K562 (cell line): ENCODE measurements around the gene TERT.
"Not testable (repeated sequence)": the region's sequence is repeated elsewhere in the genome, so short reads cannot be mapped to it uniquely, and the experiment has no call there.

Experiments
- EZH2 ChIP-seq: IDR thresholded peaks from 2 replicates; pipeline ENCODE4 v1.6.1; 2012; ENCODE audit warnings: low read depth, mild to moderate bottlenecking, inconsistent platforms, low read length, borderline replicate concordance
- JUNB ChIP-seq: fragments of 450-650 bp; formaldehyde crosslinking; conservative IDR thresholded peaks from 2 replicates; pipeline ENCODE4 v1.4.0; 2020; ENCODE audit warnings: mild to moderate bottlenecking
- POLR2A ChIP-seq: fragments of 450-650 bp; conservative IDR thresholded peaks from 2 replicates; pipeline ENCODE4 v1.6.1; 2016
- RBM39 ChIP-seq: fragments of 200-400 bp; formaldehyde crosslinking; optimal IDR thresholded peaks from 2 replicates; pipeline ENCODE3; 2018; ENCODE audit warnings: low read depth, low read length
- YY1 ChIP-seq, 3 experiments: IDR thresholded peaks; 2 replicates each; pipeline ENCODE4 v1.6.1; 2011; ENCODE audit warnings: low read length in 2 of 3, mild to moderate bottlenecking in 2 of 3, moderate library complexity in 2 of 3, borderline replicate concordance in 1 of 3, control low read depth in 1 of 3, low read depth in 1 of 3; ENCODE audit not compliant: insufficient read depth in 3 of 3, insufficient replicate concordance in 2 of 3, control insufficient read depth in 1 of 3, insufficient read length in 1 of 3; ENCODE audit errors: extremely low read depth in 1 of 3
- TF ChIP-seq, protein P1 (sequence below), 3 experiments: IDR thresholded peaks in 2 of 3; conservative IDR thresholded peaks in 1 of 3; 2 replicates each; pipeline ENCODE4 v1.5.1; 2011 to 2012; ENCODE audit warnings: low read length in 3 of 3, mild to moderate bottlenecking in 3 of 3, control low read depth in 2 of 3, improper control_type of control experiment in 1 of 3, inconsistent platforms in 1 of 3, low read depth in 1 of 3, mixed read lengths in 1 of 3, moderate library complexity in 1 of 3; ENCODE audit not compliant: insufficient read depth in 2 of 3
- TF ChIP-seq, protein P2 (sequence below): fragments of 250-450 bp; sonication (Bioruptor Pico); IDR thresholded peaks from 2 replicates; pipeline ENCODE4 v1.8.0; 2021; ENCODE audit warnings: mild to moderate bottlenecking, moderate library complexity
- TF ChIP-seq, protein P3 (sequence below): fragments of 200-800 bp; sonication (Bioruptor generic); IDR thresholded peaks from 2 replicates; pipeline ENCODE4 v1.6.1; 2017; ENCODE audit warnings: missing genetic modification characterization, missing compliant biosample characterization

DNA sequence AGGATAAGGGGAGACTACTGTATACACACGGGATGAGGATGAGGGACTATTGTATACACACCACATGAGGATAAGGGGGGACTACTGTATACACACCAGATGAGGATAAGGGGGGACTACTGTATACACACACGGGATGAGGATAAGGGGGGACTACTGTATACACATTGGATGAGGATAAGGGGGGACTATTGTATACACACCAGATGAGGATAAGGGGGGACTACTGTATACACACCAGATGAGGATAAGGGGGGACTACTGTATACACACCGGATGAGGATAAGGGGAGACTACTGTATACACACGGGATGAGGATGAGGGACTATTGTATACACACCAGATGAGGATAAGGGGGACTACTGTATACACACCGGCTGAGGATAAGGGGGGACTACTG lies 38.4 kb upstream of the TERT start:
- not testable (repeated sequence) for TF ChIP-seq RBM39; EZH2; JUNB (CRISPR knock-in tag); POLR2A; YY1 (IDR thresholded peaks at IDR 0.05; ENCODE audit: borderline replicate concordance in 1 of 3, control insufficient read depth in 1 of 3, extremely low read depth in 1 of 3, insufficient read depth in 3 of 3, insufficient read length in 1 of 3, insufficient replicate concordance in 2 of 3, low read depth in 1 of 3, low read length in 2 of 3)
- TF ChIP-seq, protein P1, sequence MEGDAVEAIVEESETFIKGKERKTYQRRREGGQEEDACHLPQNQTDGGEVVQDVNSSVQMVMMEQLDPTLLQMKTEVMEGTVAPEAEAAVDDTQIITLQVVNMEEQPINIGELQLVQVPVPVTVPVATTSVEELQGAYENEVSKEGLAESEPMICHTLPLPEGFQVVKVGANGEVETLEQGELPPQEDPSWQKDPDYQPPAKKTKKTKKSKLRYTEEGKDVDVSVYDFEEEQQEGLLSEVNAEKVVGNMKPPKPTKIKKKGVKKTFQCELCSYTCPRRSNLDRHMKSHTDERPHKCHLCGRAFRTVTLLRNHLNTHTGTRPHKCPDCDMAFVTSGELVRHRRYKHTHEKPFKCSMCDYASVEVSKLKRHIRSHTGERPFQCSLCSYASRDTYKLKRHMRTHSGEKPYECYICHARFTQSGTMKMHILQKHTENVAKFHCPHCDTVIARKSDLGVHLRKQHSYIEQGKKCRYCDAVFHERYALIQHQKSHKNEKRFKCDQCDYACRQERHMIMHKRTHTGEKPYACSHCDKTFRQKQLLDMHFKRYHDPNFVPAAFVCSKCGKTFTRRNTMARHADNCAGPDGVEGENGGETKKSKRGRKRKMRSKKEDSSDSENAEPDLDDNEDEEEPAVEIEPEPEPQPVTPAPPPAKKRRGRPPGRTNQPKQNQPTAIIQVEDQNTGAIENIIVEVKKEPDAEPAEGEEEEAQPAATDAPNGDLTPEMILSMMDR (IDR thresholded peaks at IDR 0.05 in 2 of 3, conservative IDR thresholded peaks at IDR 0.05 in 1 of 3; ENCODE audit: insufficient read depth in 2 of 3, low read depth in 1 of 3, low read length in 3 of 3) = not testable (repeated sequence)
- TF ChIP-seq, protein P2, sequence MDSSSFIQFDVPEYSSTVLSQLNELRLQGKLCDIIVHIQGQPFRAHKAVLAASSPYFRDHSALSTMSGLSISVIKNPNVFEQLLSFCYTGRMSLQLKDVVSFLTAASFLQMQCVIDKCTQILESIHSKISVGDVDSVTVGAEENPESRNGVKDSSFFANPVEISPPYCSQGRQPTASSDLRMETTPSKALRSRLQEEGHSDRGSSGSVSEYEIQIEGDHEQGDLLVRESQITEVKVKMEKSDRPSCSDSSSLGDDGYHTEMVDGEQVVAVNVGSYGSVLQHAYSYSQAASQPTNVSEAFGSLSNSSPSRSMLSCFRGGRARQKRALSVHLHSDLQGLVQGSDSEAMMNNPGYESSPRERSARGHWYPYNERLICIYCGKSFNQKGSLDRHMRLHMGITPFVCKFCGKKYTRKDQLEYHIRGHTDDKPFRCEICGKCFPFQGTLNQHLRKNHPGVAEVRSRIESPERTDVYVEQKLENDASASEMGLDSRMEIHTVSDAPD (CRISPR knock-in tag) = not testable (repeated sequence)
- TF ChIP-seq, protein P3, sequence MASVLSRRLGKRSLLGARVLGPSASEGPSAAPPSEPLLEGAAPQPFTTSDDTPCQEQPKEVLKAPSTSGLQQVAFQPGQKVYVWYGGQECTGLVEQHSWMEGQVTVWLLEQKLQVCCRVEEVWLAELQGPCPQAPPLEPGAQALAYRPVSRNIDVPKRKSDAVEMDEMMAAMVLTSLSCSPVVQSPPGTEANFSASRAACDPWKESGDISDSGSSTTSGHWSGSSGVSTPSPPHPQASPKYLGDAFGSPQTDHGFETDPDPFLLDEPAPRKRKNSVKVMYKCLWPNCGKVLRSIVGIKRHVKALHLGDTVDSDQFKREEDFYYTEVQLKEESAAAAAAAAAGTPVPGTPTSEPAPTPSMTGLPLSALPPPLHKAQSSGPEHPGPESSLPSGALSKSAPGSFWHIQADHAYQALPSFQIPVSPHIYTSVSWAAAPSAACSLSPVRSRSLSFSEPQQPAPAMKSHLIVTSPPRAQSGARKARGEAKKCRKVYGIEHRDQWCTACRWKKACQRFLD (CRISPR knock-in tag) = not testable (repeated sequence)
